Measurements from ENCODE around the gene CRADD.
"Not testable (repeated sequence)": the region's sequence is repeated elsewhere in the genome, so short reads cannot be mapped to it uniquely, and the experiment has no call there.

CRADD gene

GRCh38 chr12:93873561-93873960 is 196.4 kb downstream of the CRADD start:
- DNase-seq (ENCODE audit: low spot score), result no peak

GRCh38 chr12:93875157-93875556 is 198.0 kb downstream of the CRADD start:
- DNase-seq (ENCODE audit: low spot score), result no peak

GRCh38 chr12:93876360-93876759 is 199.2 kb downstream of the CRADD start:
- DNase-seq (ENCODE audit: low spot score), result no peak

- DNase-seq (ENCODE audit: low spot score), result no peak
Measured at GRCh38 chr12:93877446-93877845, 200.3 kb downstream of the CRADD start.

GRCh38 chr12:93879476-93880421 is 202.6 kb downstream of the CRADD start:
- no peak for DNase-seq (ENCODE audit: low spot score)

GRCh38 chr12:93880853-93881522 is 203.8 kb downstream of the CRADD start:
- no peak for DNase-seq (ENCODE audit: low spot score)

- no peak for DNase-seq (ENCODE audit: low spot score)
Measured at GRCh38 chr12:93882763-93883162, 205.6 kb downstream of the CRADD start.

- no peak for DNase-seq (ENCODE audit: low spot score)
Measured at GRCh38 chr12:93883436-93884154, 206.4 kb downstream of the CRADD start.

- DNase-seq (ENCODE audit: low spot score), result no peak
Measured at GRCh38 chr12:93884794-93885460, 207.8 kb downstream of the CRADD start.

- not testable (repeated sequence) for DNase-seq (ENCODE audit: low spot score)
Measured at GRCh38 chr12:93885973-93886532, 208.9 kb downstream of the CRADD start.

GRCh38 chr12:93886533-93887511 is 209.6 kb downstream of the CRADD start:
- no peak for DNase-seq (ENCODE audit: low spot score)

GRCh38 chr12:93888964-93889363 is 211.8 kb downstream of the CRADD start:
- DNase-seq (ENCODE audit: low spot score), result no peak

- no peak for DNase-seq (ENCODE audit: low spot score)
Measured at GRCh38 chr12:93889516-93890212, 212.5 kb downstream of the CRADD start.

GRCh38 chr12:93892423-93893268 is 215.5 kb downstream of the CRADD start:
- DNase-seq (ENCODE audit: low spot score), result no peak

GRCh38 chr12:93894391-93895088 is 217.4 kb downstream of the CRADD start:
- DNase-seq (ENCODE audit: low spot score), result no peak

- no peak for DNase-seq (ENCODE audit: low spot score)
Measured at GRCh38 chr12:93895089-93895445, 217.9 kb downstream of the CRADD start.

GRCh38 chr12:93896427-93896826 is 219.3 kb downstream of the CRADD start:
- no peak for DNase-seq (ENCODE audit: low spot score)

GRCh38 chr12:93896952-93897351 is 219.8 kb downstream of the CRADD start:
- DNase-seq (ENCODE audit: low spot score), result no peak
